Epithelial cell of proximal tubule (primary cell): ENCODE measurements around the gene KIAA1217. TPM values are rescaled to one million over a fixed set of nuclear protein-coding genes. Genes with fewer than 3 reads are reported as not detected.

Experiments used
- DNase-seq: peaks from one replicate; pipeline ENCODE4 v3.0.0-alpha.2; 2011; ENCODE audit warnings: low read depth
- H3K4me3 ChIP-seq: 2 replicates; pipeline ENCODE4 v1.5.1; 2011; ENCODE audit warnings: low read depth, mild to moderate bottlenecking, low read length
- total RNA-seq: library from RNA; depleted of rRNA; stranded (reverse); fragments of >200 nt; gene quantifications from 2 replicates; pipeline ENCODE4 v1.2.3, GENCODE V29; 2015
- TF ChIP-seq, protein P1 (sequence below): conservative IDR thresholded peaks from 2 replicates; pipeline ENCODE4 v1.5.1; 2012; ENCODE audit warnings: low read depth, mild to moderate bottlenecking, low read length

Gene KIAA1217
- total RNA-seq, 1 donor from 2014 or later: 20.2 TPM

DNA sequence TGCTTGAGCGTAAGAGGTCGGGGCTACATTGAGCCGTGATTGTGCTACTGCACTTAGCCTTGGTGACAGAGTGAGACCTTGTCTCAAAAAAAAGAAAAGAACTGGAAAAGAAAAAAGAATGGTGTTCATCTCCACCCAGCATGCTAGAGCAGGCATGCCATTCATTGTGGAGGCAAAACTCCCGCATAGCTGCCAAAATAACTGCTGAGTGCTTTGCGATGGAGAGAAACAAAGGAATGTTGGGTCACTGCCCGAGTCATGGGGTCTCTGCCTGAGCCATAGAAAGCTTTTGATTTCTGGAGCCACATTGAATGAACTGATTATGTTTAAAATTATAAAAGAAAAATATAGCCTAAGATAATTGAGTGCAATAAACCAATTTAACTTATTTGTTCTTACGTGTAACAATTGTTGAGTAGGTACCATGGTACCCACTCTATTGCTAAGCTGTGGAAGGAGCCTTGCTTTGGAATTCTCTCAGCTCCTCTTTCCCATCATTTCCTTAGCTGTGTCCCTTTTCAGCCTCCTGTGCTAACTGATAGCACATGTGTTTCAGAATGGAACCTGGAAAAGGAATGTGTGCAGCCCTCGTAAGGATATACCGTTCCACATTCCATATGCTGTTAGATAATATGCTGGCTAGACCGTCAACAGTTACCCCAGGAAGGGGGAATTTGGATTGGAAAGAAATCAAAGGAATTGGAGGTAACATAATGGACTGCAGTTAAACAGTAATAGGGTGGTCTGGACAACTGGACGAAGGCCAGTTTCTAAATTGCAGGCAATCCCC is 99.0 kb downstream of the KIAA1217 start:
- DNase-seq: no peak
- H3K4me3 ChIP-seq: no peak overlapping the region
- TF ChIP-seq, protein P1, sequence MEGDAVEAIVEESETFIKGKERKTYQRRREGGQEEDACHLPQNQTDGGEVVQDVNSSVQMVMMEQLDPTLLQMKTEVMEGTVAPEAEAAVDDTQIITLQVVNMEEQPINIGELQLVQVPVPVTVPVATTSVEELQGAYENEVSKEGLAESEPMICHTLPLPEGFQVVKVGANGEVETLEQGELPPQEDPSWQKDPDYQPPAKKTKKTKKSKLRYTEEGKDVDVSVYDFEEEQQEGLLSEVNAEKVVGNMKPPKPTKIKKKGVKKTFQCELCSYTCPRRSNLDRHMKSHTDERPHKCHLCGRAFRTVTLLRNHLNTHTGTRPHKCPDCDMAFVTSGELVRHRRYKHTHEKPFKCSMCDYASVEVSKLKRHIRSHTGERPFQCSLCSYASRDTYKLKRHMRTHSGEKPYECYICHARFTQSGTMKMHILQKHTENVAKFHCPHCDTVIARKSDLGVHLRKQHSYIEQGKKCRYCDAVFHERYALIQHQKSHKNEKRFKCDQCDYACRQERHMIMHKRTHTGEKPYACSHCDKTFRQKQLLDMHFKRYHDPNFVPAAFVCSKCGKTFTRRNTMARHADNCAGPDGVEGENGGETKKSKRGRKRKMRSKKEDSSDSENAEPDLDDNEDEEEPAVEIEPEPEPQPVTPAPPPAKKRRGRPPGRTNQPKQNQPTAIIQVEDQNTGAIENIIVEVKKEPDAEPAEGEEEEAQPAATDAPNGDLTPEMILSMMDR: no peak

DNA sequence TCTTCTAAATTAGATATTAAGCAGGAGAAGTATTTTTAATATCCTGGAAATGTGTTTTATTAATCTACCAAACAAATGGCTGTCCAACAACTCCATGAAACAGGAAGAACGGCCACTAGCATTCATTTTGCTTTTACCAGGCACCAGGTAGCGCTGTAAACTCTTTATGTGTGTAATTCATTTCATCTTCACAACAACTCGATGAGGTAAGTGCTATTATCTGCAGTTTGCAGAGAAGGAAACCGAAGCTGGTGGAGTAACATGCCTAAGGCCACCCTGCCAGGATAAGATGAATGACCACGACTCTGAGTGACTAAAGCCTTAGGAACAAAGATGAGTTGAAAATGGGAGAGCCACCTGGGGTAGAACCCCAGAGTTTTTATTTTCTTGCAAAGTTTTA is 101.2 kb downstream of the KIAA1217 start:
- TF ChIP-seq, protein P1: no peak
- DNase-seq: no peak

DNA sequence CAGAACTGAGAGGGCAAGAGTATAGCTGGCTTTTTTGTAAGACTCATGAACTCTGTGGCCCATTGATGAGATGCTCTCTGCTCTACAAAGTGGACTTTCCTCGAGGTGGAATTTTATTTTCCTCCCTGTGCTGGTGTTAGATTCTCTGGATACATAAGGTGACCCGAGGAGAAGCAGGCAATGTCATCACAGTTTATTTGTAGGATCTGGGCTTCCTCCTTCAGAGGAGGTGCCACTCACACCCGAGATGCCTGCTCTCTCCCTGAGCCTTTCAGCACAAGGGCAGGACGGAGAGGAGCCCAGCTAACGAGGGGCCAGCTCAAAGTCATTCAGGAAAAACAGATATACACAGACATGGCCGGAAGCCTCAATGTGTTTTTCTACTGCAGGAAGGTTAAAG is 103.0 kb downstream of the KIAA1217 start:
- no peak overlapping the region for H3K4me3 ChIP-seq
- TF ChIP-seq, protein P1: no peak
- no peak for DNase-seq

More for the DNA sequence above, 101.2 kb downstream of the KIAA1217 start:
- H3K4me3 ChIP-seq: no peak overlapping the region

DNA sequence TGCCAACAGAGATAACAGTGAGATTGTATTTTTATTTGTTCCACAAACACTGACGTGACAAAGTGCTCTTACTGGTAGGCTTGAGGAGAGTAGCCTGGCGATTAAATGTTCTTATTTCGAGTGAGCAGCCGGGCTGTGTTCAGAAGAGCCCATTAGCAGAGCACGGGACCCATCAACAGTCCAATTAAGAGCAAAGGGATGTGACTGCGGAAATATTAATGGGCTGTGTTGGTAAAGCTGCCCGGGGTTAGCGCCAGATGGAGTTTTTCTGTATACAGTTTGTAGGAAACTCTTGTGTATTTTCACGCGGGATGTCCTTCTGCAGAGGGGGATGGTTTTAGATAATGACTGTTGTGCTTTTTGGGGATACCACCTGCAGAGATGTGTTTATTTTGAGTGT is 104.3 kb downstream of the KIAA1217 start:
- TF ChIP-seq, protein P1: no peak

DNA sequence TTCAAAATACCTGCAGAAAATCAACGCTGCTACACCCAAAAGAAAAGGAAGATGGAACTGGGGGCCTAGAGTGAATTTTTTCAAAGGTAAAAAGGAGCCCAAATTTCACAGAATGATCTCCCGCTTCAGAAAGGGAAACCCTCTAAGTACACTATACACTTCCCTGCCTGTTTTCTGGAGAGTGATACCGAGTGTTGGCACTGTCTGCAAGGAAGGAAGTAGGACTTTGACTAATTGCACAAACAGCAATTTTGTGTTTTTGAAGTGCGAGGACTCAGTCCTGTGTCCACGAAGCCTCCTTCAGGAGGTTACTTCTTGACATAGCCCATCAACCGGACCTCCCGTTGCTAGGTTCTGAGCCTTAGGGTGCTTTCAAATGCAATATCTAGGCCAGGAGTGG is 106.3 kb downstream of the KIAA1217 start:
- DNase-seq: no peak
- TF ChIP-seq, protein P1: no peak
- H3K4me3 ChIP-seq: no peak overlapping the region

More for the DNA sequence above, 104.3 kb downstream of the KIAA1217 start:
- no peak overlapping the region for H3K4me3 ChIP-seq
- no peak for DNase-seq

DNA sequence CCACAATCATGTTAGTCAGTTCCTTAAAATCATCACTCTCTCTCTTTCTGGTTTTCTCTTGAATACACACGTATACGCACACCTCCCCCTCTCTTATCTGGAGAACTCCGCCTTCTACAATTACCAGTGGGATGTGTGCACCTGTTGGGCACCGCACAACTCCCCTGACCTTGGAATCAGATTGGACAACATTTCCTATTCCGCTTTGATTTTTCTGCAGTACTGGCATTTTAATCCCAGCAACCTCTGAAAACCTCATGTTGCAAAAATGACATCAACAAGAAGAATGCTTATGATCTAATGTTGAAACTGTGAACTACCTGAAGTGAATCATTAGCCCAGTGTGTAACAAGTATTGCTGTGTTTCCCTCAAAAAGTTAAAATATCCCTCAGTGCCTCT is 109.6 kb downstream of the KIAA1217 start:
- peak; percentile 48 for DNase-seq
- TF ChIP-seq, protein P1: no peak

DNA sequence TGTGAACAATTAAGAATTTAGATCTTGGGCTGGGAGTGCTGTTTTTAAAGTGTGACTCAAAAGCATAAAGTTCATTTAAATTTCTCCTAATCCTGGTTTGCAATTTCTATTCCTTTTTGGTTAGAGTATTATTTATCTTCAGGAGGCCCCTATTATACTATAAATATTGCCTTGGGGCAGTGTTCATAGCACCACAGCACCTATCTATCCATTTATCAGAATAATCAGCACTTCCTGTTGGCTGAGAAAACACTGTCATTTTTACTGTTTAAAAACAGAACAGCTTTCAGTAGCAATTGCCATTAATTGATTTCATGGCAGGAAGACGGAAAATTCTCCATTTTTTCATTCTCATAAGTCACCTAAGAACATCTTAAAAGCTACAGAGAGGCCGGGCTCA is 111.4 kb downstream of the KIAA1217 start:
- TF ChIP-seq, protein P1: no peak
- no peak overlapping the region for H3K4me3 ChIP-seq
- DNase-seq: no peak

More for the DNA sequence above, 109.6 kb downstream of the KIAA1217 start:
- H3K4me3 ChIP-seq: no peak overlapping the region
